Ishikawa (cell line): ENCODE measurements around the gene HDAC5.

Source experiments
- CEBPB ChIP-seq: IDR thresholded peaks from 2 replicates; pipeline ENCODE4 v1.6.1; 2012
- CREB1 ChIP-seq: IDR thresholded peaks from 2 replicates; pipeline ENCODE4 v1.6.1; 2012; ENCODE audit warnings: low read depth
- EP300 ChIP-seq: IDR thresholded peaks from 2 replicates; pipeline ENCODE4 v1.6.1; 2012; ENCODE audit warnings: borderline replicate concordance
- FOXM1 ChIP-seq: IDR thresholded peaks from 2 replicates; pipeline ENCODE4 v1.6.1; 2012; ENCODE audit warnings: low read depth, borderline replicate concordance
- RAD21 ChIP-seq: IDR thresholded peaks from 2 replicates; pipeline ENCODE4 v1.6.1; 2012; ENCODE audit warnings: low read depth
- TAF1 ChIP-seq: IDR thresholded peaks from 2 replicates; pipeline ENCODE4 v1.6.1; 2012; ENCODE audit warnings: low read depth, mild to moderate bottlenecking
- YY1 ChIP-seq: IDR thresholded peaks from 2 replicates; pipeline ENCODE4 v1.6.1; 2012; ENCODE audit warnings: low read depth
- ZBTB7A ChIP-seq: IDR thresholded peaks from 2 replicates; pipeline ENCODE4 v1.6.1; 2012; ENCODE audit warnings: low read depth
- TF ChIP-seq, protein P1 (sequence below): IDR thresholded peaks from 2 replicates; pipeline ENCODE4 v1.6.1; 2012
- TF ChIP-seq, protein P2 (sequence below): IDR thresholded peaks from 2 replicates; pipeline ENCODE4 v1.6.1; 2012; ENCODE audit warnings: low read depth, mild to moderate bottlenecking
- TF ChIP-seq, protein P3 (sequence below): IDR thresholded peaks from 2 replicates; pipeline ENCODE4 v1.6.1; 2012

DNA sequence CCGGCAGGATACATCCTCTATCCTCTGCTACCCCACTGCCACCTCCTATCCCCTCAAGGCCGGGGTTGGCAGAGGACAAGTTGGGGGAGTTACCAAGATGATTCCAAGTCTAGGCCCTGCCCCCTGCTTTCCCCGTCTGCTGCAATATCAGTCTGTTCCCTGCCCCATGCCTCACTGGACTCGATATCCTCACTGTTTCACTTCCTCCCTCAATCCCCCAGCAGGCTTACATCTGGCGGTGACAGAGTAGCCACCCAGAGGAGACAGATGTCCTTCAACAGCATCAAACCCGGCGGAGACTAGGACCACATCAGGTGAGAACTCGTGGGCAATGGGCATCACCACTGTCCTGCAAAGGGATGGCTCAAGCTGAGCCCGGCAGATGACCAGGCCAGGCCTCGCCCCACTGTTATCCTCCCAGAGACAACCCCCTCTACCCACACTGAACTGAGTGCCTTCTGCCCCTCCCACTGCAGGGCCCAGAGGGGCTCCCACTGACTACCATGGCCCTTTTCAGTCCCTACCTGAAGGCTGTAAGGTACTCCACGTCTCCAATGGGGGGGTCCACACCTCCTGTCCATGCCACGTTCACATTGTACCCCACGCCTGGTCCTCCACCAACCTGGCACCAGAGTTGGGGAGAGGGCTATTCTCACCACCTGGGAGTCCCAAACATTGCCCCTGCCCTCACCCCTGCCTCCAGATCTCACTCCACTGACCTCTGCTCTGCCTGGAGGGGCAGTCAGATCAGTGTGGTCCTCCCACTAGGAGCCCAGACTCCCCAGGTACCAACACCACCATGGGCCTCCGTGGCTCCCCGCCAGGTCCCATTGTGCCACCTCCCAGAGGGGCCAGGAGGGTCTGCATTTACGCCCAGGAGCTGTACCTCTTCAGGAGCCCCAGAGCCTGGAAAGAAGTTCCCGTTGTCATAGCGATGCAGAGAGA lies 43.3 kb downstream of the HDAC5 start:
- TF ChIP-seq RAD21 (no peak), EP300 (no peak), FOXM1 (no peak), YY1 (no peak), ZBTB7A (no peak), TAF1 (no peak), CREB1 (no peak), CEBPB (no peak)
- TF ChIP-seq, protein P1, sequence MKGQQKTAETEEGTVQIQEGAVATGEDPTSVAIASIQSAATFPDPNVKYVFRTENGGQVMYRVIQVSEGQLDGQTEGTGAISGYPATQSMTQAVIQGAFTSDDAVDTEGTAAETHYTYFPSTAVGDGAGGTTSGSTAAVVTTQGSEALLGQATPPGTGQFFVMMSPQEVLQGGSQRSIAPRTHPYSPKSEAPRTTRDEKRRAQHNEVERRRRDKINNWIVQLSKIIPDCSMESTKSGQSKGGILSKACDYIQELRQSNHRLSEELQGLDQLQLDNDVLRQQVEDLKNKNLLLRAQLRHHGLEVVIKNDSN, result no peak
- TF ChIP-seq, protein P2, sequence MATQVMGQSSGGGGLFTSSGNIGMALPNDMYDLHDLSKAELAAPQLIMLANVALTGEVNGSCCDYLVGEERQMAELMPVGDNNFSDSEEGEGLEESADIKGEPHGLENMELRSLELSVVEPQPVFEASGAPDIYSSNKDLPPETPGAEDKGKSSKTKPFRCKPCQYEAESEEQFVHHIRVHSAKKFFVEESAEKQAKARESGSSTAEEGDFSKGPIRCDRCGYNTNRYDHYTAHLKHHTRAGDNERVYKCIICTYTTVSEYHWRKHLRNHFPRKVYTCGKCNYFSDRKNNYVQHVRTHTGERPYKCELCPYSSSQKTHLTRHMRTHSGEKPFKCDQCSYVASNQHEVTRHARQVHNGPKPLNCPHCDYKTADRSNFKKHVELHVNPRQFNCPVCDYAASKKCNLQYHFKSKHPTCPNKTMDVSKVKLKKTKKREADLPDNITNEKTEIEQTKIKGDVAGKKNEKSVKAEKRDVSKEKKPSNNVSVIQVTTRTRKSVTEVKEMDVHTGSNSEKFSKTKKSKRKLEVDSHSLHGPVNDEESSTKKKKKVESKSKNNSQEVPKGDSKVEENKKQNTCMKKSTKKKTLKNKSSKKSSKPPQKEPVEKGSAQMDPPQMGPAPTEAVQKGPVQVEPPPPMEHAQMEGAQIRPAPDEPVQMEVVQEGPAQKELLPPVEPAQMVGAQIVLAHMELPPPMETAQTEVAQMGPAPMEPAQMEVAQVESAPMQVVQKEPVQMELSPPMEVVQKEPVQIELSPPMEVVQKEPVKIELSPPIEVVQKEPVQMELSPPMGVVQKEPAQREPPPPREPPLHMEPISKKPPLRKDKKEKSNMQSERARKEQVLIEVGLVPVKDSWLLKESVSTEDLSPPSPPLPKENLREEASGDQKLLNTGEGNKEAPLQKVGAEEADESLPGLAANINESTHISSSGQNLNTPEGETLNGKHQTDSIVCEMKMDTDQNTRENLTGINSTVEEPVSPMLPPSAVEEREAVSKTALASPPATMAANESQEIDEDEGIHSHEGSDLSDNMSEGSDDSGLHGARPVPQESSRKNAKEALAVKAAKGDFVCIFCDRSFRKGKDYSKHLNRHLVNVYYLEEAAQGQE, result no peak
- TF ChIP-seq, protein P3, sequence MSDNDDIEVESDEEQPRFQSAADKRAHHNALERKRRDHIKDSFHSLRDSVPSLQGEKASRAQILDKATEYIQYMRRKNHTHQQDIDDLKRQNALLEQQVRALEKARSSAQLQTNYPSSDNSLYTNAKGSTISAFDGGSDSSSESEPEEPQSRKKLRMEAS, result no peak
